Endothelial cell of umbilical vein (primary cell): ENCODE data around the gene FAM124B. TPM values are rescaled to one million over a fixed set of nuclear protein-coding genes. Genes with fewer than 3 reads are reported as not detected.

Source experiments
- BruUV-seq: library from RNA; stranded (reverse); fragments of 400-500 nt; replicated peaks from 2 replicates; lab custom pipeline; 2021; lab: Mats Ljungman, UMichigan
- CTCF ChIA-PET: fragments of 300-600, 350-600 bp; sonication (Branson Sonifier 250); formaldehyde crosslinking; loops from one replicate; lab custom pipeline; 2021; ENCODE audit warnings: antibody characterized with exemption, inconsistent platforms; lab: Charles Lee
- POLR2A ChIA-PET: fragments of 300-600, 350-600 bp; sonication (Branson Sonifier 250); formaldehyde crosslinking; loops from one replicate; lab custom pipeline; 2021; ENCODE audit warnings: antibody characterized with exemption, inconsistent platforms; lab: Charles Lee
- DNase-seq: peaks from one replicate; pipeline ENCODE4 v3.0.0-alpha.2; 2011; ENCODE audit warnings: low read depth, low spot score
- FAIRE-seq: peaks from 2 replicates; lab custom pipeline; 2011; peaks lifted over from hg19 to GRCh38; lab: Jason Lieb, UNC
- H2AFZ ChIP-seq: 2 replicates; pipeline ENCODE4 v1.6.0; 2012; ENCODE audit warnings: low read depth, low read length, control low read depth, inconsistent platforms
- H3K27ac ChIP-seq: 2 replicates; pipeline ENCODE4 v1.5.1; 2011; ENCODE audit warnings: low read depth, mild to moderate bottlenecking, control low read depth, low read length, moderate library complexity; ENCODE audit not compliant: insufficient read depth
- H3K27me3 ChIP-seq, 2 experiments: 2 replicates each; pipeline versions ENCODE4 v1.6.0 to v1.6.1; 2011; ENCODE audit warnings: low read length in 2 of 2, mixed read lengths in 1 of 2; ENCODE audit not compliant: control insufficient read depth in 2 of 2, insufficient read depth in 2 of 2
- H3K36me3 ChIP-seq, 2 experiments: 2 replicates in 1 of 2; 3 replicates in 1 of 2; pipeline ENCODE4 v1.5.1; 2011; ENCODE audit warnings: low read length in 2 of 2, mild to moderate bottlenecking in 1 of 2, moderate library complexity in 1 of 2; ENCODE audit not compliant: control insufficient read depth in 2 of 2, insufficient read depth in 2 of 2; ENCODE audit errors: extremely low read depth in 1 of 2
- H3K4me1 ChIP-seq: 3 replicates; pipeline ENCODE4 v1.5.1; 2011; ENCODE audit warnings: mild to moderate bottlenecking, low read length; ENCODE audit not compliant: control insufficient read depth, insufficient read depth; ENCODE audit errors: extremely low read depth
- H3K4me2 ChIP-seq: 2 replicates; pipeline ENCODE4 v1.6.1; 2011; ENCODE audit warnings: low read length, control low read depth, mixed read lengths; ENCODE audit not compliant: insufficient read depth
- H3K4me3 ChIP-seq, 3 experiments: fragments of 200-600 bp in 1 of 3; sonication (generic), shearing (Covaris generic) in 1 of 3; replicated peaks in 1 of 3; 2 replicates each; pipeline ENCODE4 v1.5.1; 2011 to 2016; ENCODE audit warnings: control low read depth in 3 of 3, low read length in 3 of 3, mild to moderate bottlenecking in 2 of 3, inconsistent platforms in 1 of 3, low read depth in 1 of 3, moderate library complexity in 1 of 3; ENCODE audit not compliant: insufficient read depth in 1 of 3
- H3K79me2 ChIP-seq: 2 replicates; pipeline ENCODE4 v1.6.0; 2012; ENCODE audit warnings: low read length, inconsistent platforms; ENCODE audit not compliant: control insufficient read depth, insufficient read depth
- H3K9ac ChIP-seq: replicated peaks from 2 replicates; pipeline ENCODE3; 2011; ENCODE audit warnings: low read length, control low read depth; ENCODE audit not compliant: insufficient read depth; ENCODE audit errors: extremely low read depth
- H3K9me1 ChIP-seq: replicated peaks from 3 replicates; pipeline ENCODE4 v1.6.0; 2011; ENCODE audit warnings: mild to moderate bottlenecking, low read length; ENCODE audit not compliant: control insufficient read depth, insufficient read depth; ENCODE audit errors: extremely low read depth
- H3K9me3 ChIP-seq: replicated peaks from 2 replicates; pipeline ENCODE4 v1.5.1; 2012; ENCODE audit warnings: low read length, inconsistent platforms; ENCODE audit not compliant: control insufficient read depth, insufficient read depth
- H4K20me1 ChIP-seq: replicated peaks from 2 replicates; pipeline ENCODE3; 2011; ENCODE audit warnings: mild to moderate bottlenecking, low read length; ENCODE audit not compliant: control insufficient read depth, insufficient read depth; ENCODE audit errors: extremely low read depth
- CTCF ChIP-seq, 2 donors: IDR thresholded peaks; 1 replicate in 1 of 2; 2 replicates in 1 of 2; pipeline ENCODE4 v1.5.1; 2011; ENCODE audit warnings: low read length in 2 of 2, mild to moderate bottlenecking in 2 of 2, moderate library complexity in 2 of 2, control low read depth in 1 of 2, inconsistent platforms in 1 of 2, low read depth in 1 of 2; ENCODE audit not compliant: insufficient read depth in 1 of 2; ENCODE audit errors: extremely low read depth in 1 of 2
- EZH2 ChIP-seq: IDR thresholded peaks from 2 replicates; pipeline ENCODE4 v1.6.1; 2012; ENCODE audit warnings: borderline replicate concordance, low read depth, mild to moderate bottlenecking, moderate library complexity, low read length, inconsistent platforms; ENCODE audit not compliant: severe bottlenecking
- FOS ChIP-seq: IDR thresholded peaks from 2 replicates; pipeline ENCODE4 v1.6.1; 2011; ENCODE audit warnings: mild to moderate bottlenecking, low read length, moderate library complexity, borderline replicate concordance; ENCODE audit not compliant: insufficient read depth
- GATA2 ChIP-seq: IDR thresholded peaks from 2 replicates; pipeline ENCODE4 v1.7.0; 2011; ENCODE audit warnings: low read depth, mild to moderate bottlenecking, moderate library complexity, mixed read lengths, low read length; ENCODE audit not compliant: insufficient read length, insufficient read depth
- JUN ChIP-seq: IDR thresholded peaks from 2 replicates; pipeline ENCODE4 v1.6.1; 2011; ENCODE audit warnings: borderline replicate concordance, low read depth; ENCODE audit not compliant: insufficient read length, insufficient read depth
- MAX ChIP-seq: IDR thresholded peaks from 2 replicates; pipeline ENCODE4 v1.6.1; 2011; ENCODE audit not compliant: insufficient read depth, insufficient read length
- MYC ChIP-seq: IDR thresholded peaks from one replicate; pipeline ENCODE4 v1.6.1; 2011; ENCODE audit warnings: mild to moderate bottlenecking, low read depth, low read length
- POLR2A ChIP-seq: IDR thresholded peaks from 2 replicates; pipeline ENCODE4 v1.6.1; 2012; ENCODE audit warnings: low read depth, mild to moderate bottlenecking, control low read depth, low read length
- POLR2AphosphoS5 ChIP-seq: IDR thresholded peaks from 2 replicates; pipeline ENCODE4 v1.6.1; 2012; ENCODE audit warnings: low read depth, mild to moderate bottlenecking, control low read depth, low read length, moderate library complexity; ENCODE audit not compliant: insufficient read depth
- dilution Hi-C: fragments of 300-500 bp; cut with MboI; formaldehyde crosslinking; loops from one replicate; pipeline ENCODE4 v1.15.0; 2019; ENCODE audit warnings: low sequenced_read_pairs; ENCODE audit not compliant: extremely low pct_ligation_motif_present
- intact Hi-C: fragments of 100-400 bp; cut with micrococcal nuclease; formaldehyde crosslinking; loops from one replicate; pipeline ENCODE4 v1.10.0; 2022
- polyA plus RNA-seq, 4 experiments: library from polyadenylated mRNA; depleted of rRNA in 3 of 4; stranded (reverse) in 3 of 4; unstranded in 1 of 4; fragments of >200 nt; gene quantifications; 2 replicates each; pipeline versions ENCODE4 v1.2.1 to v1.2.3, GENCODE V29; 2011 to 2012; ENCODE audit warnings: missing spikeins in 1 of 4
- total RNA-seq: library from RNA; stranded (reverse); gene quantifications from 2 replicates; pipeline ENCODE4 v1.2.3, GENCODE V29; 2021

FAM124B gene
- total and polyA plus RNA-seq, 2 donors (not counting 3 experiments of a cell fraction or from before 2014, with no cell fraction given), result 82.0 to 119 TPM

GRCh38 chr2:224347176-224348051 is 54.5 kb downstream of the FAM124B start:
- intact Hi-C loops, result no loop called here
- DNase-seq (no peak), FAIRE-seq (no peak)
- CTCF ChIA-PET, result no interaction called here
- peaks cover 2 to 4% of the 10 kb centered on the region in 2 experiments for H3K27me3 ChIP-seq
- H3K4me1 ChIP-seq, result no peaks in the 10 kb centered on the region
- H3K79me2 ChIP-seq, result no peaks in the 10 kb centered on the region
- no TSS peak for BruUV-seq
- no peaks in the 10 kb centered on the region for H3K9me1 ChIP-seq
- H3K9me3 ChIP-seq, result no peaks in the 10 kb centered on the region
- no peak overlapping the region for H3K4me2 ChIP-seq
- TF ChIP-seq JUN (no peak), FOS (no peak), GATA2 (no peak), POLR2AphosphoS5 (no peak), EZH2 (no peak), POLR2A (no peak), CTCF (IDR thresholded peaks at IDR 0.05; ENCODE audit: extremely low read depth in 1 of 2, insufficient read depth in 1 of 2, low read depth in 1 of 2, low read length in 2 of 2) (no peak), MYC (no peak), MAX (no peak)
- no peaks in the 10 kb centered on the region for H4K20me1 ChIP-seq
- H3K4me3 ChIP-seq, result no peak overlapping the region
- dilution Hi-C loops, result no loop called here
- H3K27ac ChIP-seq, result no peak overlapping the region
- no peaks in the 10 kb centered on the region for H3K36me3 ChIP-seq
- H3K9ac ChIP-seq, result no peak overlapping the region
- POLR2A ChIA-PET, result no interaction called here
- no peak overlapping the region for H2AFZ ChIP-seq
